ENCODE measurements around the gene RNF41. TPM values are rescaled to one million over a fixed set of nuclear protein-coding genes. Genes with fewer than 3 reads are reported as not detected.
A peak's percentile ranks its signal among the peaks of the same experiment; 100 is the strongest.

Gene RNF41
- total RNA-seq, 2 donors from 2014 or later: 42.8 to 49.4 TPM

GRCh38 chr12:56189918-56190694 is 31.6 kb downstream of the RNF41 start:
- DNase-seq: peak; percentile 76

DNA sequence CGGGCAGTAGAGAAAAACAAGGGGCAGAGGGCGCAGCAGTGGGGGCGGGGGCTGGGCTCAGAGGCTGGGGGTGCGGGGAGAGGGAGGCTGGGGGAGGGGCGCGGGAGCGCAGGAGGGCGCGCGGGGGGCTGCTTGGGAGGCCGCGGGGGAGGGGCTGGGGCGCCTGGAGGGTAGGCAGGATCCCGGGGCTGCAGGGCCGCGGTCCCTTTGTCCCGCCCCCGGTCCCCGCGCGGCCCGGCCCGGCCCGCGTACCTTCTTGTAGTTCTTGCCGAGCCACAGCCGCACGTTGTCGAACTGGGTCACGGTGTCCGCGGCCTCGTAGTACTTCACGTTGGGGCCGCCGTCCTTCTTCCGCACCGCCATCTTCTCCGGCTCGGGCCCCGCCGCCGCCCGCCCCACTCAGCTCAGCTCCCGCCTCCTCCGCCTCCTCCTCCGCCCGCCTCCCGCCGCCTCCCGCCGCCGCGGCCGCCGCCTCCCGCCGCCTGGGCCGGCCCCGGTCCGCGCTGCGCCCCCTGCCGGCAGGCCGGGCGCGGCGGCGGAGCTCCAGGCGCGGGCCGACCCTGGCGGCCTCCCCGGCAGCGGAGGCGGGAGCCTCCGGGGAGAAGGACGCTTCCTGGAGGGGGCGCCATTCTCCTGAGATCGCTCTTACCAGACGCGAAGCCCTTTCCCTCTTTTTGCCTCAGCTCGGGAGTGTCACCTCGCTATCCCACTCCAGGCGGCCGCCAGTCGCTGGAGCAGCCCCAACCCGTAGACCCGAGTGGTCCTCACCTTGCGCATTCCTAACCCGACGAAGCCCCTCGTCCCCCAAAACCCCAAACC is 32.4 kb downstream of the RNF41 start, which contains the start of gene SMARCC2:
Gene SMARCC2 (minus strand): TSS at position 385 of the 819 bp plus-strand sequence. CDS start 22 bp downstream, at position 363.
- DNase-seq: peak; percentile 90
- intact Hi-C loops (cut with DNase I): loop anchor here (2.0 to 5.0 kb wide), 4 partner anchors 31 to 71 kb away; partner anchors contain the start of genes ESYT1 (in 1 of the 2), MYL6 (in 1 of the 2), NABP2 (in 1 of the 2) and RNF41 (in 1 of the 2)

More at GRCh38 chr12:56189918-56190694, 31.6 kb downstream of the RNF41 start:
- ATAC-seq: peak; percentile 64 to 79
- intact Hi-C loops (cut with DNase I): loop anchor here (2.0 to 5.0 kb wide), 5 partner anchors 31 to 277 kb away; partner anchors contain the start of genes ESYT1 (in 1 of the 2), MYL6 (in 1 of the 2), NABP2 (in 1 of the 2) and RNF41 (in 1 of the 2)

GRCh38 chr12:56188778-56189098 is 33.0 kb downstream of the RNF41 start:
- DNase-seq (no peak), ATAC-seq (peak; percentile 4 to 8)
- intact Hi-C loops (cut with DNase I): loop anchor here (2.0 to 5.0 kb wide), 4 partner anchors 30 to 70 kb away; partner anchors contain the start of genes ESYT1 (in 1 of the 2), MYL6 (in 1 of the 2), NABP2 (in 1 of the 2) and RNF41 (in 1 of the 2)

More for the DNA sequence above, 32.4 kb downstream of the RNF41 start, which contains the start of gene SMARCC2:
- ATAC-seq: peak; percentile 80 to 85

- DNase-seq: no peak
- intact Hi-C loops (cut with DNase I): loop anchor here (2.0 to 5.0 kb wide), 4 partner anchors 29 to 69 kb away; partner anchors contain the start of genes ESYT1 (in 1 of the 2), MYL6 (in 1 of the 2), NABP2 (in 1 of the 2) and RNF41 (in 1 of the 2)
Observed at GRCh38 chr12:56188131-56188777, 33.5 kb downstream of the RNF41 start.

GRCh38 chr12:56186957-56187356 is 34.8 kb downstream of the RNF41 start:
- DNase-seq (no peak), ATAC-seq (no peak)
- intact Hi-C loops (cut with DNase I): loop anchor here in 1 of 2 donors (5.0 kb wide), 1 partner anchor 35 kb away; the partner anchor contains the start of genes NABP2 and RNF41

More at GRCh38 chr12:56188131-56188777, 33.5 kb downstream of the RNF41 start:
- ATAC-seq: no peak

DNA sequence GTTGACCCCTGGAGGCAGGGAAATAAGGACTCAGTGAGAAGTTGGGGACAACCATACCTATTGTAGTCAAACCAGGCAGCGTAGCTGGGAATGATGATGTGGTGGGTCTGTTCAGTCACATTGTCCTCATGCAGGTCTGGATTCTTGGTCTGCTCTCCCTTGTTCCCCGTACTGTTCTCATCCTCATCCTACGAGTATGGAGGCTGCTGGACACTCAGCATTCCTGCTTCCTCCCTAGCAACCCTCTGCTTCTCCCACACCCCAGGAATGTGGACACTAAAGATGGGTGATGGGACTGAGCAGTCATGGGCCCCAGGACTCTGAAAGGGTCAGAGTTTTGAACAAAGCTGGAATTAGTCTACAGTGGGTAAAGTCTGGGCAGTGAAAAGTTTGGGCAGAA is 43.4 kb downstream of the RNF41 start:
- DNase-seq: no peak
- intact Hi-C loops (cut with DNase I): no loop called here
- no peak for ATAC-seq

DNA sequence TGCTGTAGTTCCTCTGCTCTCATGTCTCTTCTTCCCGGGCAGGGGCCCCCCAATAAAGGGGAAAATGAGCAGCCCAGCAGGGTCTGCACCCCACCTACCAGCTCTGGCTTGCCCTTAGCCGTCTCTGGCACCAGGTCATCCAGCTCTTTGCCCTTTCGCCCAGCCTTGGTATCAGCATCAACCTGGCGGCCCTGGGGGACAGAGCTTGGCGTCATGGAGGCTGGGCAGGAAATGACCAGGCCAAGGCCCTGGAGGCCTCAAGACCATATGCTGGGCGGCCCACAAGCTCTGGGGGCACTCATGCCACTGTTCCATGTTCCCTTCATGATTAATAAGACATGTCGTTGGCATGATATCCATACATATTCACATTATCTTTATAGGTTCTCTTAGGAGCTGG is 48.9 kb downstream of the RNF41 start:
- ATAC-seq: no peak
- intact Hi-C loops (cut with DNase I): no loop called here

GRCh38 chr12:56169229-56169759 is 52.4 kb downstream of the RNF41 start:
- intact Hi-C loops (cut with DNase I): no loop called here
- no peak for DNase-seq
- ATAC-seq: no peak

More for the DNA sequence above, 48.9 kb downstream of the RNF41 start:
- DNase-seq: no peak

DNA sequence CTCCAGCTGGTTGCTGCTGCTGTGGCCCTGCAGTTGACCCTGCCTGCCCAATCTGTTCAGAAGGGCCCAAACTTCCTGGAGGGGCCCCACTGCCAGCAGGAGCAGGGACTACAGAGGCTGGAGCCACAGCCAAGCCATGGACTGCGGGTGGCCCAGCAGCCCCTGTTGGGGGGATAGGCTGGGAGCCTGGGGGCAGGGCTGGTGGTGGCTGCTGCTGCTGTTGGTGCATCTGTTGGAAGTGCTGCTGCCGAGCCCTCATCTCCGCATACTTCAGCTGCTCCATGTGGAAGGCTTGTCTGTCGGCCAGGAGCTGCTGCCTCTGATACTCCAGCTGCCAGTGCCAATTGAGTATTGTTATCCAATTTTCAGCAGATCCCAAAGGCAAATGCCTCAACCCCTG is 56.4 kb downstream of the RNF41 start:
- ATAC-seq (peak in 1 of 2 donors; percentile 1), DNase-seq (no peak)
- intact Hi-C loops (cut with DNase I): no loop called here

- ATAC-seq (peak in 1 of 2 donors; percentile 1), DNase-seq (no peak)
- intact Hi-C loops (cut with DNase I): no loop called here
Observed at GRCh38 chr12:56164345-56164729, 57.4 kb downstream of the RNF41 start.

GRCh38 chr12:56163533-56164344 is 58.0 kb downstream of the RNF41 start:
- intact Hi-C loops (cut with DNase I): no loop called here

DNA sequence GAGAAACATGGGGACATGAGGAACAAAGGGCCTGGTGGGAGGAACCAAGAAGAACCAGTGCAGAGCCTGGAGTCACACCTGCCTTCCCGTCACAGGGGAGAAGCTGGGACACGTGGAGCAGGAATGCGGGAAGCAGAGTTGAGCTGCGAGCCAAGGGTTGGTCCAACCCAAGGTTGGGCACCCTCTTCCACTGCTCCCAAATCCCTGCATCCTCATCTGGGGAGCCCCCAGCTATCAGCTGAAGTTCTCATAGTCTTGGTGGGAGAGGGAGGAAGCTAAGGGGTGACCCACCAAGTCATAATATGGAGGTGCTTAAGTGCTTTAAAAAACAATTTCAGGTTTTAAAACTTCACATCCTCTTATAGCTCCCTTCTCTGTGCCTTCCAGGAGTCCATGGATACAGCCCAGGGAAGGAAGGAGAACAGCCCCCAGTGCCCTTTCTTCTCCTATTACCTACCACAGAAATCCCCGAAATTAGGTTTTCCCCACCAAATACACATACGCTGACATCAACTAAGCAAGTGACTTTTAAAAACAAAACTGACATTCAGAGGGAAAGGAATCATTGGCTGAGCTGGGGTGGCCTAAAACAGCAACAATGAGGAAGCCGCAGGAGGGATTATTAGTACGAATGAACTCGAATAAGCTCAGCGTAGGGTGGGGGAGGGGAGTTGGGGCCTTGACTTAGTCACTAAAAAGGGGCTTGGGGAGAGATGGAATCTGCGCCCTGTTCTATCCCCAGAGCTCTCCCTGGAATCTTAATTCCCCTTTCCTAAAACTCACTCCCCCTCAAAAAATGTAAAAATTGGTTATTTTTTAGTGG is 59.0 kb downstream of the RNF41 start:
- intact Hi-C loops (cut with DNase I): no loop called here
- DNase-seq (no peak), ATAC-seq (no peak)

More at GRCh38 chr12:56163533-56164344, 58.0 kb downstream of the RNF41 start:
- no peak for ATAC-seq
- DNase-seq: no peak

GRCh38 chr12:56161690-56162351 is 59.9 kb downstream of the RNF41 start:
- intact Hi-C loops (cut with DNase I): no loop called here
- no peak for ATAC-seq

DNA sequence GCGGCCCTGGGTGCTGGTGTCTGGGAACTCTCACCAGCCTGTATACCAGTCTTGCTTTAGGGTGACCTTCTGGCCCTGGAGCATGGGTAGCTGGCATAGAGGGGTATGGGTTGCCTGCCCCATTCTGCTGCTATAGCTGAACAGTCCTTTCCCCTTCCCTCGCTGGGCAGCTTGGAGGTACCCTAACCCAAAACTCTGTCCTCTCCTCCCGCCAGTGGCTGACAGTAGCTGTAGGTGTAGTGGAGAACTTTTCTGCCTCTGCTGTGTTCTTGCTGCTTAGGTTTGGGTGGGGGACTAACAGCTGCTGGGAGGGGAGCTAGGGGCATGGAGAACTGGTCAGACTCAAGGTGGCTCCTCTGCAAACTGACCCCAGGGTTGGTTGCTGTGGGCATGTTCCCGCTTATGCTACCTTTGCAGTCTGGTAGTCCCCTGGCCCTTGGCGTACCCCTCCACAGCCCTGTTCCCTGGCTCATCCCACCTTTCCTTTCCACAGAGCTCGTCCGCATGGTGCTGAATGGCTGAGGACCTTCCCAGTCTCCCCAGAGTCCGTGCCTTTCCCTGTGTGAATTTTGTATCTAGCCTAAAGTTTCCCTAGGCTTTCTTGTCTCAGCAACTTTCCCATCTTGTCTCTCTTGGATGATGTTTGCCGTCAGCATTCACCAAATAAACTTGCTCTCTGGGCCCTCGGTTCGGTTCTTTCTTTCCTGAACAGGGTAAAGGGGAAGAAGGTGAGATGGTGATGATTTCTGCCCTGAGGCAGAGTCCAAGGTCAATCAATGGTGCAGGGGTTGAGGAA is 60.6 kb downstream of the RNF41 start:
- DNase-seq (no peak), ATAC-seq (no peak)
- intact Hi-C loops (cut with DNase I): no loop called here

More at GRCh38 chr12:56161690-56162351, 59.9 kb downstream of the RNF41 start:
- no peak for DNase-seq

GRCh38 chr12:56160193-56160763 is 61.4 kb downstream of the RNF41 start:
- DNase-seq (no peak), ATAC-seq (no peak)
- intact Hi-C loops (cut with DNase I): no loop called here
